Neural cell (in vitro differentiated cells): ENCODE measurements around the gene COG5. TPM values are rescaled to one million over a fixed set of nuclear protein-coding genes. Genes with fewer than 3 reads are reported as not detected.

Experiments
- H2AFZ ChIP-seq: fragments of 200-600, 300-800 bp; sonication (generic), shearing (Covaris generic); 2 replicates; pipeline ENCODE4 v1.6.0; 2014; ENCODE audit warnings: low read depth, mild to moderate bottlenecking, antibody characterized with exemption, low read length, moderate library complexity
- H3F3A ChIP-seq: fragments of 200-600 bp; shearing (Covaris generic); 2 replicates; pipeline ENCODE4 v1.6.1; 2016; ENCODE audit warnings: mild to moderate bottlenecking, moderate library complexity, mixed read lengths, antibody characterized with exemption, low read length; ENCODE audit not compliant: insufficient read depth, poor library complexity, severe bottlenecking
- H3K27ac ChIP-seq: fragments of 200-600, 300-800 bp; sonication (generic), shearing (Covaris generic); 2 replicates; pipeline ENCODE4 v1.5.1; 2014; ENCODE audit warnings: mild to moderate bottlenecking, low read length, moderate library complexity
- H3K27me3 ChIP-seq: fragments of 300-800, 200-600 bp; sonication (generic), shearing (Covaris generic); 2 replicates; pipeline ENCODE4 v1.6.0; 2014; ENCODE audit warnings: mild to moderate bottlenecking, low read depth, low read length, moderate library complexity; ENCODE audit not compliant: insufficient read depth
- H3K36me3 ChIP-seq: fragments of 300-800, 200-600 bp; sonication (generic), shearing (Covaris generic); 2 replicates; pipeline ENCODE4 v1.5.1; 2014; ENCODE audit warnings: mild to moderate bottlenecking, antibody characterized with exemption, low read length, moderate library complexity; ENCODE audit not compliant: insufficient read depth
- H3K4me2 ChIP-seq: fragments of 300-800, 200-600 bp; sonication (generic), shearing (Covaris generic); 2 replicates; pipeline ENCODE4 v1.6.0; 2014; ENCODE audit warnings: mild to moderate bottlenecking, low read length
- H3K4me3 ChIP-seq: fragments of 300-800, 200-600 bp; sonication (generic), shearing (Covaris generic); 2 replicates; pipeline ENCODE4 v1.5.1; 2014; ENCODE audit warnings: mild to moderate bottlenecking, low read length, moderate library complexity
- H3K79me2 ChIP-seq: fragments of 200-600 bp; shearing (Covaris generic); replicated peaks from 2 replicates; pipeline ENCODE4 v1.6.0; 2014; ENCODE audit warnings: mild to moderate bottlenecking, low read length, moderate library complexity; ENCODE audit not compliant: insufficient read depth
- H3K9ac ChIP-seq: fragments of 300-800, 200-600 bp; sonication (generic), shearing (Covaris generic); 2 replicates; pipeline ENCODE4 v1.6.1; 2016; ENCODE audit warnings: mild to moderate bottlenecking, low read length, mixed read lengths
- H3K9me2 ChIP-seq: fragments of 200-600 bp; shearing (Covaris generic); 2 replicates; pipeline ENCODE4 v1.6.1; 2016; ENCODE audit warnings: mild to moderate bottlenecking, low read length, mixed read lengths; ENCODE audit not compliant: insufficient read depth
- H3K9me3 ChIP-seq: fragments of 200-600, 300-800 bp; sonication (generic), shearing (Covaris generic); 2 replicates; pipeline ENCODE4 v1.6.1; 2016; ENCODE audit warnings: mild to moderate bottlenecking, mixed run types, low read length, moderate library complexity, mixed read lengths
- H4K20me1 ChIP-seq: fragments of 200-600 bp; shearing (Covaris generic); 2 replicates; pipeline ENCODE4 v1.6.1; 2016; ENCODE audit warnings: mild to moderate bottlenecking, mixed run types; ENCODE audit not compliant: insufficient read depth
- EP300 ChIP-seq: fragments of 450-650 bp; conservative IDR thresholded peaks from 2 replicates; pipeline ENCODE4 v1.6.1; 2014; ENCODE audit warnings: antibody characterized with exemption, mild to moderate bottlenecking, moderate library complexity; ENCODE audit not compliant: poor library complexity, severe bottlenecking
- EZH2 ChIP-seq: fragments of 200-600, 300-800 bp; shearing (Covaris generic), sonication (generic); IDR thresholded peaks from 2 replicates; pipeline ENCODE4 v1.6.1; 2014; ENCODE audit warnings: antibody characterized with exemption, low read length, borderline replicate concordance, mild to moderate bottlenecking; ENCODE audit not compliant: insufficient read depth, poor library complexity, severe bottlenecking
- MXI1 ChIP-seq: fragments of 450-650 bp; conservative IDR thresholded peaks from 2 replicates; pipeline ENCODE4 v1.6.1; 2014; ENCODE audit warnings: antibody characterized with exemption, mild to moderate bottlenecking; ENCODE audit not compliant: poor library complexity, severe bottlenecking
- POLR2AphosphoS5 ChIP-seq: IDR thresholded peaks from 2 replicates; pipeline ENCODE4 v1.6.1; 2012
- RAD21 ChIP-seq: fragments of 450-650 bp; conservative IDR thresholded peaks from 2 replicates; pipeline ENCODE4 v1.6.1; 2014; ENCODE audit warnings: antibody characterized with exemption, mild to moderate bottlenecking, moderate library complexity
- REST ChIP-seq: IDR thresholded peaks from 2 replicates; pipeline ENCODE4 v1.6.1; 2012; ENCODE audit warnings: borderline replicate concordance
- SMC3 ChIP-seq: fragments of 450-650 bp; conservative IDR thresholded peaks from 2 replicates; pipeline ENCODE4 v1.6.1; 2014; ENCODE audit warnings: antibody characterized with exemption, mild to moderate bottlenecking, moderate library complexity; ENCODE audit not compliant: poor library complexity
- TAF1 ChIP-seq: IDR thresholded peaks from 2 replicates; pipeline ENCODE4 v1.6.1; 2012; ENCODE audit warnings: low read depth
- polyA plus RNA-seq: library from polyadenylated mRNA; depleted of rRNA; stranded (reverse); fragments of >200 nt; gene quantifications from 2 replicates; pipeline ENCODE4 v1.2.3, GENCODE V29; 2014
- TF ChIP-seq, protein P1 (sequence below): fragments of 450-650 bp; IDR thresholded peaks from 2 replicates; pipeline ENCODE4 v1.5.1; 2014; ENCODE audit warnings: antibody characterized with exemption, mild to moderate bottlenecking, moderate library complexity; ENCODE audit not compliant: poor library complexity, severe bottlenecking

Gene COG5
- polyA plus RNA-seq, 1 donor from 2014 or later = 13.3 TPM

DNA sequence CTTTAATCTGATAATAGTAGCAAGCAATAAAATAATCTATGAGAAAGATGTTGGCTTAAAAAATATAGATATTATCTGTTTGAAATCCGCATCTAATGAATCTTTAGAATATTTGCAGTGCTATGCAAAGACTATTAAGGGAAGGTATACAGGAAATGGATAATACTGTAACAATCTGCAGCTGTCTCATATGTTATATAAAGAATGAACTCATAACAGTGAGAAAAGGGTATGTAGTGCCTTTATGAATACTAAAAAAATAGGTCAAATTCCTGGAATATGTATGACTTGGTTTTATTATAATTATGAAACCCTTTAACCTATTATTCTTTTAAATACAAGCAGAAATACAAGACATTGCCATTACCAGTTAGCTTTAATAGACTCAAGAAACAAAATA, 198.9 kb downstream of the COG5 start:
- no peak overlapping the region for H3K4me2 ChIP-seq
- no peaks in the 10 kb centered on the region for H3K27me3 ChIP-seq
- no peaks in the 10 kb centered on the region for H3K9me2 ChIP-seq

GRCh38 chr7:107359520-107360316, 204.0 kb downstream of the COG5 start:
- TF ChIP-seq EP300 (no peak), EZH2 (no peak), SMC3 (no peak), POLR2AphosphoS5 (no peak)

More for the DNA sequence above, 198.9 kb downstream of the COG5 start:
- Histone ChIP-seq H3K9me3 (no peaks in the 10 kb centered on the region), H3K36me3 (no peaks in the 10 kb centered on the region), H3K27ac (no peak overlapping the region), H3F3A (no peaks in the 10 kb centered on the region), H4K20me1 (no peaks in the 10 kb centered on the region), H3K9ac (no peak overlapping the region), H3K79me2 (no peaks in the 10 kb centered on the region), H2AFZ (no peak overlapping the region), H3K4me3 (no peak overlapping the region)
- TF ChIP-seq MXI1 = no peak
- TF ChIP-seq POLR2AphosphoS5 = no peak
- no peak for TF ChIP-seq RAD21
- TF ChIP-seq, protein P1, sequence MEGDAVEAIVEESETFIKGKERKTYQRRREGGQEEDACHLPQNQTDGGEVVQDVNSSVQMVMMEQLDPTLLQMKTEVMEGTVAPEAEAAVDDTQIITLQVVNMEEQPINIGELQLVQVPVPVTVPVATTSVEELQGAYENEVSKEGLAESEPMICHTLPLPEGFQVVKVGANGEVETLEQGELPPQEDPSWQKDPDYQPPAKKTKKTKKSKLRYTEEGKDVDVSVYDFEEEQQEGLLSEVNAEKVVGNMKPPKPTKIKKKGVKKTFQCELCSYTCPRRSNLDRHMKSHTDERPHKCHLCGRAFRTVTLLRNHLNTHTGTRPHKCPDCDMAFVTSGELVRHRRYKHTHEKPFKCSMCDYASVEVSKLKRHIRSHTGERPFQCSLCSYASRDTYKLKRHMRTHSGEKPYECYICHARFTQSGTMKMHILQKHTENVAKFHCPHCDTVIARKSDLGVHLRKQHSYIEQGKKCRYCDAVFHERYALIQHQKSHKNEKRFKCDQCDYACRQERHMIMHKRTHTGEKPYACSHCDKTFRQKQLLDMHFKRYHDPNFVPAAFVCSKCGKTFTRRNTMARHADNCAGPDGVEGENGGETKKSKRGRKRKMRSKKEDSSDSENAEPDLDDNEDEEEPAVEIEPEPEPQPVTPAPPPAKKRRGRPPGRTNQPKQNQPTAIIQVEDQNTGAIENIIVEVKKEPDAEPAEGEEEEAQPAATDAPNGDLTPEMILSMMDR = no peak
- no peak for TF ChIP-seq SMC3
- TF ChIP-seq EP300 = no peak
- no peak for TF ChIP-seq REST
- no peak for TF ChIP-seq EZH2
- TF ChIP-seq TAF1 = no peak

More at GRCh38 chr7:107359520-107360316, 204.0 kb downstream of the COG5 start:
- Histone ChIP-seq H2AFZ (no peak overlapping the region), H3K4me3 (no peak overlapping the region), H3K79me2 (no peaks in the 10 kb centered on the region), H3F3A (no peaks in the 10 kb centered on the region), H3K9me2 (no peaks in the 10 kb centered on the region), H4K20me1 (no peaks in the 10 kb centered on the region), H3K36me3 (no peaks in the 10 kb centered on the region), H3K9me3 (no peaks in the 10 kb centered on the region), H3K9ac (no peak overlapping the region), H3K27me3 (no peaks in the 10 kb centered on the region), H3K4me2 (no peak overlapping the region), H3K27ac (no peak overlapping the region)
